Panc1 (cell line): Measurements from ENCODE around the gene RNF168. TPM values are rescaled to one million over a fixed set of nuclear protein-coding genes. Genes with fewer than 3 reads are reported as not detected.

Experiments used
- ATAC-seq: fragments of 200-7000 bp; cut with Tn5 transposase; 2 replicates; pipeline ENCODE4 v1.9.1; 2020; ENCODE audit warnings: mild to moderate bottlenecking, moderate library complexity
- BruUV-seq: library from RNA; stranded (reverse); fragments of 400-500 nt; replicated peaks from 2 replicates; lab custom pipeline; 2021; lab: Mats Ljungman, UMichigan
- CTCF ChIA-PET: fragments of 300-600 bp; sonication (Branson Sonifier 250); formaldehyde crosslinking; loops from one replicate; lab custom pipeline; 2022; ENCODE audit warnings: antibody characterized with exemption; lab: Charles Lee
- POLR2A ChIA-PET: fragments of 300-600 bp; sonication (Branson Sonifier 250); formaldehyde crosslinking; loops from one replicate; lab custom pipeline; 2022; ENCODE audit warnings: antibody characterized with exemption; lab: Charles Lee
- DNase-seq: peaks from one replicate; pipeline ENCODE4 v3.0.0-alpha.2; 2010; ENCODE audit warnings: low read depth, low spot score
- H3K27ac ChIP-seq: 2 replicates; pipeline ENCODE4 v1.5.1; 2011; ENCODE audit warnings: mild to moderate bottlenecking, low read length, inconsistent platforms
- H3K27me3 ChIP-seq: fragments of 200-500 bp; sonication (Bioruptor generic); 2 replicates; pipeline ENCODE4 v1.6.0; 2014; ENCODE audit warnings: low read length, inconsistent platforms; ENCODE audit not compliant: control insufficient read depth, insufficient read depth
- H3K36me3 ChIP-seq: fragments of 200-500 bp; sonication (Bioruptor generic); 2 replicates; pipeline ENCODE4 v1.5.1; 2014; ENCODE audit warnings: inconsistent platforms, mild to moderate bottlenecking, low read length, moderate library complexity; ENCODE audit not compliant: control insufficient read depth, insufficient read depth
- H3K4me1 ChIP-seq: 2 replicates; pipeline ENCODE4 v1.5.1; 2011; ENCODE audit warnings: inconsistent platforms, mild to moderate bottlenecking, low read length, moderate library complexity; ENCODE audit not compliant: control insufficient read depth, insufficient read depth
- H3K4me3 ChIP-seq, 2 experiments: 2 replicates each; pipeline ENCODE4 v1.5.1; 2011 to 2012; ENCODE audit warnings: low read depth in 2 of 2, low read length in 2 of 2, mild to moderate bottlenecking in 2 of 2, inconsistent platforms in 1 of 2, moderate library complexity in 1 of 2
- H3K9me3 ChIP-seq: fragments of 200-500 bp; sonication (Bioruptor generic); 2 replicates; pipeline ENCODE4 v1.5.1; 2014; ENCODE audit warnings: low read depth, mild to moderate bottlenecking, inconsistent platforms, low read length, moderate library complexity; ENCODE audit not compliant: control insufficient read depth, insufficient read depth
- CTCF ChIP-seq: fragments of 450-650 bp; IDR thresholded peaks from 2 replicates; pipeline ENCODE4 v1.5.1; 2017; ENCODE audit warnings: mild to moderate bottlenecking
- POLR2AphosphoS5 ChIP-seq: IDR thresholded peaks from 2 replicates; pipeline ENCODE4 v1.6.1; 2012; ENCODE audit warnings: mild to moderate bottlenecking, low read depth, low read length, moderate library complexity
- REST ChIP-seq, 2 experiments: IDR thresholded peaks; 2 replicates each; pipeline ENCODE4 v1.6.1; 2011 to 2012; ENCODE audit warnings: low read depth in 2 of 2, control low read depth in 1 of 2, low read length in 1 of 2, mild to moderate bottlenecking in 1 of 2, moderate library complexity in 1 of 2; ENCODE audit not compliant: insufficient read depth in 1 of 2
- SIN3A ChIP-seq: IDR thresholded peaks from 2 replicates; pipeline ENCODE4 v1.6.1; 2012; ENCODE audit warnings: low read depth, mild to moderate bottlenecking, low read length, moderate library complexity, borderline replicate concordance; ENCODE audit not compliant: insufficient read depth
- TCF7L2 ChIP-seq: IDR thresholded peaks from 2 replicates; pipeline ENCODE4 v1.6.1; 2011; ENCODE audit warnings: mild to moderate bottlenecking, low read depth, low read length, inconsistent platforms
- in situ Hi-C: cut with HindIII; loops from 2 replicates; pipeline ENCODE4 v1.10.0; 2016; ENCODE audit warnings: low sequenced_read_pairs, low pct_unique_long_range_greater_than_20kb
- intact Hi-C: fragments of 100-400 bp; cut with micrococcal nuclease; formaldehyde crosslinking; loops from one replicate; pipeline ENCODE4 v1.10.0; 2022; ENCODE audit not compliant: unreplicated experiment
- total RNA-seq: library from RNA; stranded (reverse); gene quantifications from one replicate; pipeline ENCODE4 v1.2.1, GENCODE V29; 2021; ENCODE audit not compliant: unreplicated experiment

The RNF168 gene
- total RNA-seq, 1 experiment from 2014 or later = 21.3 TPM

GRCh38 chr3:196502775-196503195 is 783 bp downstream of the RNF168 start:
- TSS peak; percentile 70 for BruUV-seq
- H3K4me1 ChIP-seq = peaks cover 17% of the 10 kb centered on the region
- in situ Hi-C loops = no loop called here
- peak overlapping the region; percentile 64 to 100 for H3K4me3 ChIP-seq
- TF ChIP-seq CTCF (no peak), REST (IDR thresholded peaks at IDR 0.05; ENCODE audit: insufficient read depth in 1 of 2, low read depth in 2 of 2, low read length in 1 of 2) (no peak), POLR2AphosphoS5 (no peak), SIN3A (peak; percentile 65; the same call in 1 of the 2 replicates), TCF7L2 (peak; percentile 51; the same call in 1 of the 2 replicates)
- peak; percentile 33 for ATAC-seq
- peak; percentile 67 for DNase-seq
- intact Hi-C loops = no loop called here
- H3K36me3 ChIP-seq = peaks cover 3% of the 10 kb centered on the region; the same call in 1 of the 2 replicates
- ChIA-PET POLR2A (interaction anchor here (0.6 kb wide), 1 partner anchor 262 kb away, joined by 3 read pairs; no protein-coding TSS in a partner anchor), CTCF (no interaction called here)
- no peaks in the 10 kb centered on the region for H3K27me3 ChIP-seq
- H3K9me3 ChIP-seq = peaks cover 7% of the 10 kb centered on the region; the same call in 1 of the 2 replicates
- H3K27ac ChIP-seq = peak overlapping the region; percentile 96

- Histone ChIP-seq H3K9me3 (peaks cover 1% of the 10 kb centered on the region; the same call in 1 of the 2 replicates), H3K4me1 (peaks cover 17% of the 10 kb centered on the region), H3K27ac (peak overlapping the region; percentile 96), H3K4me3 (peak overlapping the region; percentile 64 to 100), H3K36me3 (peaks cover 3% of the 10 kb centered on the region; the same call in 1 of the 2 replicates), H3K27me3 (no peaks in the 10 kb centered on the region)
- in situ Hi-C loops (no loop called here), intact Hi-C loops (no loop called here)
- TF ChIP-seq TCF7L2 (no peak), CTCF (no peak), SIN3A (0 out of 2 replicates have a peak, but pooled peaks have one; percentile 15)
- BruUV-seq = no TSS peak
- CTCF ChIA-PET = interaction anchor here (0.5 kb wide), 1 partner anchor 16 kb away, joined by 17 read pairs; no protein-coding TSS in a partner anchor
- POLR2A ChIA-PET = interaction anchor here (0.6 kb wide), 1 partner anchor 48 kb away, joined by 8 read pairs; no protein-coding TSS in a partner anchor
- ATAC-seq = no peak
- no peak for DNase-seq
Observed at GRCh38 chr3:196501316-196502044, 2.1 kb downstream of the RNF168 start.
